GM12873 (cell line): ENCODE measurements around the gene UBR4.

ENCODE experiments used
- TF ChIP-seq, protein P1 (sequence below): IDR thresholded peaks from 2 replicates; pipeline ENCODE4 v1.5.1; 2012; ENCODE audit warnings: low read depth, mild to moderate bottlenecking, moderate library complexity, low read length, control low read depth; ENCODE audit not compliant: insufficient read depth; ENCODE audit errors: missing control alignments

UBR4 gene

GRCh38 chr1:19028110-19028509 is 182.0 kb downstream of the UBR4 start:
- TF ChIP-seq, protein P1, sequence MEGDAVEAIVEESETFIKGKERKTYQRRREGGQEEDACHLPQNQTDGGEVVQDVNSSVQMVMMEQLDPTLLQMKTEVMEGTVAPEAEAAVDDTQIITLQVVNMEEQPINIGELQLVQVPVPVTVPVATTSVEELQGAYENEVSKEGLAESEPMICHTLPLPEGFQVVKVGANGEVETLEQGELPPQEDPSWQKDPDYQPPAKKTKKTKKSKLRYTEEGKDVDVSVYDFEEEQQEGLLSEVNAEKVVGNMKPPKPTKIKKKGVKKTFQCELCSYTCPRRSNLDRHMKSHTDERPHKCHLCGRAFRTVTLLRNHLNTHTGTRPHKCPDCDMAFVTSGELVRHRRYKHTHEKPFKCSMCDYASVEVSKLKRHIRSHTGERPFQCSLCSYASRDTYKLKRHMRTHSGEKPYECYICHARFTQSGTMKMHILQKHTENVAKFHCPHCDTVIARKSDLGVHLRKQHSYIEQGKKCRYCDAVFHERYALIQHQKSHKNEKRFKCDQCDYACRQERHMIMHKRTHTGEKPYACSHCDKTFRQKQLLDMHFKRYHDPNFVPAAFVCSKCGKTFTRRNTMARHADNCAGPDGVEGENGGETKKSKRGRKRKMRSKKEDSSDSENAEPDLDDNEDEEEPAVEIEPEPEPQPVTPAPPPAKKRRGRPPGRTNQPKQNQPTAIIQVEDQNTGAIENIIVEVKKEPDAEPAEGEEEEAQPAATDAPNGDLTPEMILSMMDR = no peak
